Transverse colon (tissue), 3 donors: ENCODE measurements around the gene PCDH7.

Experiments used
- CTCF ChIP-seq, 5 experiments: fragments of 200-600 bp in 3 of 5; fragments of 450-650 bp in 2 of 5; sonication (generic) in 3 of 5; IDR thresholded peaks; 1 replicate in 2 of 5; 2 replicates in 3 of 5; pipeline ENCODE4 v1.5.1; 2016 to 2017; ENCODE audit warnings: antibody characterized with exemption in 5 of 5, inconsistent platforms in 3 of 5, mild to moderate bottlenecking in 2 of 5, moderate library complexity in 1 of 5
- EP300 ChIP-seq: sonication (generic); formaldehyde crosslinking; IDR thresholded peaks from one replicate; pipeline ENCODE4 v1.6.1; 2017; ENCODE audit warnings: antibody characterized with exemption, low read depth
- POLR2A ChIP-seq: fragments of 450-650 bp; IDR thresholded peaks from one replicate; pipeline ENCODE4 v1.6.1; 2016; ENCODE audit warnings: antibody characterized with exemption, mild to moderate bottlenecking, moderate library complexity

- TF ChIP-seq CTCF (IDR thresholded peaks at IDR 0.05): no peak
- TF ChIP-seq EP300: no peak
- TF ChIP-seq POLR2A: no peak
Measured at GRCh38 chr4:30728311-30728710, 8.1 kb downstream of the PCDH7 start.
